Measurements from ENCODE around the gene MPND.
"Not testable (repeated sequence)": the region's sequence is repeated elsewhere in the genome, so short reads cannot be mapped to it uniquely, and the experiment has no call there.

GRCh38 chr19:4349225-4349624 is 5.9 kb downstream of the MPND start:
- TF ChIP-seq EGR1 (IDR thresholded peaks at IDR 0.05; ENCODE audit: borderline replicate concordance in 1 of 2, low read depth in 2 of 2, low read length in 2 of 2); POLR2A (IDR thresholded peaks at IDR 0.05; ENCODE audit: low read depth, low read length); CTCF (IDR thresholded peaks at IDR 0.05 in 2 of 3, conservative IDR thresholded peaks at IDR 0.05 in 1 of 3; ENCODE audit: control insufficient read depth in 2 of 3, extremely low read depth in 1 of 3, insufficient read depth in 1 of 3, low read depth in 3 of 3, low read length in 3 of 3); GABPA (IDR thresholded peaks at IDR 0.05; ENCODE audit: low read depth); STAT1 (conservative IDR thresholded peaks at IDR 0.05): not testable (repeated sequence)

All from GM12878 (cell line).